Peyer's patch (tissue), 4 donors: Measurements from ENCODE around the gene TSPAN9. TPM values are rescaled to one million over a fixed set of nuclear protein-coding genes. Genes with fewer than 3 reads are reported as not detected.

ENCODE experiments used
- DNase-seq, 3 donors: peaks; one replicate each; pipeline ENCODE4 v3.0.0-alpha.2; 2017 to 2019
- H3K27ac ChIP-seq, 4 donors: fragments of 200-600 bp; sonication (generic); one replicate each; pipeline ENCODE4 v1.5.1; 2016 to 2019
- H3K27me3 ChIP-seq, 2 donors: fragments of 200-600 bp; sonication (generic); one replicate each; pipeline ENCODE4 v1.5.1; 2019
- H3K36me3 ChIP-seq, 3 donors: fragments of 200-600 bp; sonication (generic); one replicate each; pipeline ENCODE4 v1.5.1; 2016 to 2019
- H3K4me1 ChIP-seq, 4 donors: fragments of 200-600 bp; sonication (generic); one replicate each; pipeline ENCODE4 v1.5.1; 2016 to 2019
- H3K4me3 ChIP-seq, 4 donors: fragments of 200-600 bp; sonication (generic); 1 replicate in 3 of 4; 2 replicates in 1 of 4; pipeline ENCODE4 v1.5.1; 2016 to 2019; ENCODE audit warnings: mild to moderate bottlenecking in 1 of 4
- H3K9me3 ChIP-seq, 4 donors: fragments of 200-600 bp; sonication (generic); one replicate each; pipeline ENCODE4 v1.5.1; 2016 to 2019; ENCODE audit warnings: mild to moderate bottlenecking in 1 of 4
- POLR2A ChIP-seq, 2 donors: fragments of 450-650 bp; IDR thresholded peaks; one replicate each; pipeline ENCODE4 v1.5.1; 2017; ENCODE audit warnings: antibody characterized with exemption in 2 of 2, mild to moderate bottlenecking in 2 of 2, moderate library complexity in 2 of 2
- total RNA-seq, 4 donors: library from RNA; depleted of rRNA; stranded (reverse); fragments of >200 nt; gene quantifications; one replicate each; pipeline ENCODE4 v1.1.0, GENCODE V29; 2016
- TF ChIP-seq, protein P1 (sequence below), 6 experiments: fragments of 450-650 bp in 4 of 6; fragments of 200-600 bp in 2 of 6; sonication (generic) in 1 of 6; IDR thresholded peaks; one replicate each; pipeline ENCODE4 v1.5.1; 2017 to 2019; ENCODE audit warnings: antibody characterized with exemption in 6 of 6, mild to moderate bottlenecking in 3 of 6, moderate library complexity in 1 of 6

The TSPAN9 gene
- total RNA-seq, 4 donors from 2014 or later = 7.5 to 23.9 (median 11.8) TPM

DNA sequence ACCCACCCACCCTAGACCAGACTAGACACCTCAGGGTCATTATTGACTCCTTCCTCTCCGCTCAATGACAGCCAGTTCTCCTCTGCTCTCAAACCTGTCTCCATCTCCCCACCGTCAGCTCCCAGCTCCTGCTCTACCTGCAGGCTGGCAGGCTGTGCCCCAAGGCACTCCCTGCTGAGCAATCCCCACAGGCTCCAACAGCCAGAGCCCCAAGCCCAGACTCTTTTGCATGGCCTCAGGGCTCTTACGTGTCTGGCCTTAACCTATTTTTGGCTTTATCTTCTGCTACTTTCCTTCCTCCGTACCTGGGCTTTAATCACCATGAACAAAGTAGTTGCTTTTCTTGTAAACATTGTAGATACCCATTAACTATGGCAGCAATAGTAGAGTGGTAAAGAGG is 250.9 kb downstream of the TSPAN9 start:
- Histone ChIP-seq H3K4me3 (no peak overlapping the region), H3K9me3 (no peaks in the 10 kb centered on the region), H3K27ac (no peak overlapping the region), H3K27me3 (no peaks in the 10 kb centered on the region), H3K36me3 (no peaks in the 10 kb centered on the region), H3K4me1 (no peaks in the 10 kb centered on the region)
- DNase-seq = no peak
- TF ChIP-seq, protein P1, sequence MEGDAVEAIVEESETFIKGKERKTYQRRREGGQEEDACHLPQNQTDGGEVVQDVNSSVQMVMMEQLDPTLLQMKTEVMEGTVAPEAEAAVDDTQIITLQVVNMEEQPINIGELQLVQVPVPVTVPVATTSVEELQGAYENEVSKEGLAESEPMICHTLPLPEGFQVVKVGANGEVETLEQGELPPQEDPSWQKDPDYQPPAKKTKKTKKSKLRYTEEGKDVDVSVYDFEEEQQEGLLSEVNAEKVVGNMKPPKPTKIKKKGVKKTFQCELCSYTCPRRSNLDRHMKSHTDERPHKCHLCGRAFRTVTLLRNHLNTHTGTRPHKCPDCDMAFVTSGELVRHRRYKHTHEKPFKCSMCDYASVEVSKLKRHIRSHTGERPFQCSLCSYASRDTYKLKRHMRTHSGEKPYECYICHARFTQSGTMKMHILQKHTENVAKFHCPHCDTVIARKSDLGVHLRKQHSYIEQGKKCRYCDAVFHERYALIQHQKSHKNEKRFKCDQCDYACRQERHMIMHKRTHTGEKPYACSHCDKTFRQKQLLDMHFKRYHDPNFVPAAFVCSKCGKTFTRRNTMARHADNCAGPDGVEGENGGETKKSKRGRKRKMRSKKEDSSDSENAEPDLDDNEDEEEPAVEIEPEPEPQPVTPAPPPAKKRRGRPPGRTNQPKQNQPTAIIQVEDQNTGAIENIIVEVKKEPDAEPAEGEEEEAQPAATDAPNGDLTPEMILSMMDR (IDR thresholded peaks at IDR 0.05) = no peak
- no peak for TF ChIP-seq POLR2A (IDR thresholded peaks at IDR 0.05)

DNA sequence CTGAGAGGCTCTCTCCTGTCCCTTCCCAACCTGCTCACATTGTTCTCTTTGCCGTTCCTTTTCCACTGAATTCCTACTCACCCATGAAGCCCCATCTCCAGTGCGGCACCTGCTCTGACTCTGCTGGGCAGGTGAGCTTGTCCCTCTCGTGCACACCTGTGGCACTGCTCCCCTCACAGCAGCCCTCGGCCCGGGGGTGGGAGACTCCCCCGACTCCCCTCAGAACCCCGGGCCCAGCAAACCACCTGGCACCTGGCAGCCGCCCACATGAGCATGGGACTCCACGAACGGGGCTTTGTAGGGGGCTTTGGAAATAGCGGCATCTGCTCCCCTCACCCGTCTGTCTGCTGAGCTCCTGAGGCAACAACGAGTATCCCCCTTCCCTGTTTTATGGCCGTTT is 251.4 kb downstream of the TSPAN9 start:
- TF ChIP-seq, protein P1 (IDR thresholded peaks at IDR 0.05) = no peak
- no peak for TF ChIP-seq POLR2A (IDR thresholded peaks at IDR 0.05)

DNA sequence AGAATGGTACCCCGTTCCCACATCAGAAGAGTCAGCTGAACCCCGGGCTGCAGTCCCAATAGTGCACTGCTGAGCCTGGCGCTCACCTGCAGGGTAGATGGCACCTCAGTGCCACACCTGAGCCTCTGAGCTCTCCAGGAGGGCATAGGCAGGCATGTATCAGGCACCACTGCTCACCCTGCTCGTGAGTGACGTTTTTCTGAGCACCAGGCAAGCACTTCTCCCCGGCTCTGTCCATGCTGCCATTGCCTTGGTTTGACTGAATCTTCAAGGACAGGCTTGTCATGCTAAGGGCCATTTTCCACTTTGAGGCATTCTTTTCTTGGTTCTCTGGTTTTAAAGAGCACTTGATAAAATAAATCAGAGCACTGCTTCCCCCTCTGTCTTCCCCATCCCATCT is 252.2 kb downstream of the TSPAN9 start:
- TF ChIP-seq, protein P1 (IDR thresholded peaks at IDR 0.05) = no peak
- TF ChIP-seq POLR2A (IDR thresholded peaks at IDR 0.05) = no peak
- no peaks in the 10 kb centered on the region for H3K9me3 ChIP-seq

More for the DNA sequence above, 251.4 kb downstream of the TSPAN9 start:
- H3K27me3 ChIP-seq = no peaks in the 10 kb centered on the region
- DNase-seq = no peak
- no peak overlapping the region for H3K27ac ChIP-seq
- no peaks in the 10 kb centered on the region for H3K4me1 ChIP-seq
- no peaks in the 10 kb centered on the region for H3K9me3 ChIP-seq
- H3K36me3 ChIP-seq = no peaks in the 10 kb centered on the region
- no peak overlapping the region for H3K4me3 ChIP-seq

DNA sequence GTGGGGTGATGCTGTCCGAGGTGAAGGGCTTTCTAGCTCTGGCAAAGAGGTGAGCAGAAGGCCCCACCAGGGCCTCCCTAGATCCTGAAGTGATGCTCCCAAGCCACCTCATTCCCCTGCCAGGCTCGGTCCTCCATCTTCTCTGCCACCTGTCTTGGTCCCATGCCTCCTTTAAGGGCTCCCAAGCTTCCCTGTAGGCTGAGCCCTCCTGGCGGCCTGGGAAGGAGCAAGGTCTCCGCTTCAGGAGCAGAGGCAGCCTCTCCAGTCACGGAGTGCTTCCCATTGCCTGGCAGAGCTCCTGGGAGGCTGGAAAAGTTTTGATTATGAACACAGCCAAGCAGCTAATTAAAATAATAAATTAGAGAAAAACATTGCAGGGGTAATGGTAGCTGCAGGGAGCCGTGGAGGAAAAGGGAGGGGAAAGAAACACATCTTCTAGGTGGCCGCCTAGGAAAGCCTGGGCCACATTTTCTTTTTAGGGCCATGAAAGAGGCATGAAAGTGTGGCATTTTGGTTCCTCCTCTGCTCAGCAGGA is 253.9 kb downstream of the TSPAN9 start:
- no peaks in the 10 kb centered on the region for H3K9me3 ChIP-seq
- no peak overlapping the region for H3K4me3 ChIP-seq
- no peak for DNase-seq
- TF ChIP-seq, protein P1 (IDR thresholded peaks at IDR 0.05) = no peak
- TF ChIP-seq POLR2A (IDR thresholded peaks at IDR 0.05) = no peak
- H3K36me3 ChIP-seq = no peaks in the 10 kb centered on the region
- H3K27ac ChIP-seq = no peak overlapping the region
- no peaks in the 10 kb centered on the region for H3K27me3 ChIP-seq
- H3K4me1 ChIP-seq = no peaks in the 10 kb centered on the region

More for the DNA sequence above, 252.2 kb downstream of the TSPAN9 start:
- Histone ChIP-seq H3K36me3 (no peaks in the 10 kb centered on the region), H3K4me1 (no peaks in the 10 kb centered on the region), H3K4me3 (no peak overlapping the region), H3K27ac (no peak overlapping the region), H3K27me3 (no peaks in the 10 kb centered on the region)
- no peak for DNase-seq

DNA sequence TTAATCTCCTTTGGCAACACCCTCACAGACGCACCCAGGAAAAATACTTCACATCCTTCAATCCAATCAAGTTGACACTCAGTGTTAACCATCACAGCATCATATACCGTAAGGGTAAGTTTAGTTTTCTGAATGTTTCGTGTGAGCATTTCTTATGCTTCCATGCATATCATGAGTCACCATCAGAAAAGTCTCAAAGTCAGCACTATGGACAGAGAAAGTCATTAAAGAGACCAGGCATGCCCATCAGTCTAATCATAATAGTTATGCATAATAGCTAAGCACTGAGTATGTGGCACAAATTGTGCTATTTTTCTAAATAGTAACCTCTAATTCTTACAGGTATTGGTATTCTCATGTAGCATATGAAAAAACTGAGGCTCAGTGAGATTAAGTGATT is 255.0 kb downstream of the TSPAN9 start:
- no peak for TF ChIP-seq POLR2A (IDR thresholded peaks at IDR 0.05)
- TF ChIP-seq, protein P1 (IDR thresholded peaks at IDR 0.05) = no peak
- DNase-seq = no peak

DNA sequence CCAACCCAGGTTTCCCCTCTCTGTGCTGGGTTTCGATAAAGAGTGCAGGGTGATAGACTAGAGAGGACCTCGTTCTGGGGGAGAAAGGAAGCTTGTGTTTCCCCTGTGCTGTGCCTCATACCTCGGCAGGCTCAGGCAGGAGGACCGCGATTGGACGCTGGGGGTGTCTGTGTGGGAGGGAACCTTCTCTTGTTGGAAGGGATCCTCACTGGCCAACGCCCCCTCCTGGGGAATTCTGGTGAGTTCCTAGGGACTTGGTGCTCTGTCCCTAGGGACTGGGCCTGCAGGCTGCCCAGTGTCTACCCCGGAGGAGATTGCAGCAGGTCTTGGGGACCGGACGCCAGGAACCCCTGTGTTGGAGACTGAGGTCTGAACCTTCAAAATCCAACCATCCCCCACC is 256.4 kb downstream of the TSPAN9 start:
- Histone ChIP-seq H3K36me3 (no peaks in the 10 kb centered on the region), H3K27ac (no peak overlapping the region), H3K9me3 (no peaks in the 10 kb centered on the region), H3K4me3 (no peak overlapping the region), H3K4me1 (no peaks in the 10 kb centered on the region), H3K27me3 (no peaks in the 10 kb centered on the region)
- no peak for DNase-seq
- TF ChIP-seq POLR2A (IDR thresholded peaks at IDR 0.05) = no peak
- TF ChIP-seq, protein P1 (IDR thresholded peaks at IDR 0.05) = no peak

More for the DNA sequence above, 255.0 kb downstream of the TSPAN9 start:
- Histone ChIP-seq H3K27me3 (no peaks in the 10 kb centered on the region), H3K9me3 (no peaks in the 10 kb centered on the region), H3K27ac (no peak overlapping the region), H3K4me3 (no peak overlapping the region), H3K36me3 (no peaks in the 10 kb centered on the region), H3K4me1 (no peaks in the 10 kb centered on the region)
